ENCODE results near the gene YBX2.

YBX2 gene

GRCh38 chr17:7242717-7243452, 51.6 kb downstream of the YBX2 start (continued):
- TF ChIP-seq ZNF776 (tag by site-specific recombination; IDR thresholded peaks at IDR 0.05; ENCODE audit: borderline replicate concordance) (no peak), ZNF677 (tag by site-specific recombination; IDR thresholded peaks at IDR 0.05) (no peak), ZNF184 (tag by site-specific recombination; IDR thresholded peaks at IDR 0.05) (0 out of 2 replicates have a peak, but pooled peaks have one; percentile 23), ZNF555 (tag by site-specific recombination; conservative IDR thresholded peaks at IDR 0.05) (no peak), ZNF133 (tag by site-specific recombination; IDR thresholded peaks at IDR 0.05) (no peak), TCF7L2 (IDR thresholded peaks at IDR 0.05; ENCODE audit: borderline replicate concordance, low read depth, low read length) (no peak), BCL6B (tag by site-specific recombination; IDR thresholded peaks at IDR 0.05) (no peak), SALL2 (tag by site-specific recombination; IDR thresholded peaks at IDR 0.05; ENCODE audit: borderline replicate concordance) (no peak; the same call in 1 of the 2 replicates), IKZF3 (tag by site-specific recombination; IDR thresholded peaks at IDR 0.05) (peak; percentile 60; the same call in 1 of the 2 replicates), ZFHX2 (tag by site-specific recombination; conservative IDR thresholded peaks at IDR 0.05) (peak; percentile 90), ZNF654 (tag by site-specific recombination; IDR thresholded peaks at IDR 0.05; ENCODE audit: low read depth) (0 out of 2 replicates have a peak, but pooled peaks have one; percentile 9), ZBTB17 (tag by site-specific recombination; IDR thresholded peaks at IDR 0.05) (peak; percentile 74), ZNF544 (tag by site-specific recombination; IDR thresholded peaks at IDR 0.05) (no peak), ZBTB7A (tag by site-specific recombination; IDR thresholded peaks at IDR 0.05; ENCODE audit: low read depth) (peak; percentile 94), ZNF747 (tag by site-specific recombination; IDR thresholded peaks at IDR 0.05) (no peak), ZNF785 (tag by site-specific recombination; IDR thresholded peaks at IDR 0.05) (0 out of 2 replicates have a peak, but pooled peaks have one; percentile 48), GLI4 (tag by site-specific recombination; IDR thresholded peaks at IDR 0.05) (peak; percentile 93), ZNF621 (tag by site-specific recombination; IDR thresholded peaks at IDR 0.05) (no peak), GLIS1 (tag by site-specific recombination; IDR thresholded peaks at IDR 0.05) (peak; percentile 84), ZNF792 (tag by site-specific recombination; IDR thresholded peaks at IDR 0.05) (no peak), ZBTB1 (tag by site-specific recombination; IDR thresholded peaks at IDR 0.05) (peak; percentile 50; the same call in 1 of the 2 replicates), ZNF404 (tag by site-specific recombination; IDR thresholded peaks at IDR 0.05) (no peak), ZNF626 (tag by site-specific recombination; IDR thresholded peaks at IDR 0.05) (no peak), ZNF76 (tag by site-specific recombination; IDR thresholded peaks at IDR 0.05; ENCODE audit: borderline replicate concordance, low read depth) (peak; percentile 83)
- TF ChIP-seq, protein P1, sequence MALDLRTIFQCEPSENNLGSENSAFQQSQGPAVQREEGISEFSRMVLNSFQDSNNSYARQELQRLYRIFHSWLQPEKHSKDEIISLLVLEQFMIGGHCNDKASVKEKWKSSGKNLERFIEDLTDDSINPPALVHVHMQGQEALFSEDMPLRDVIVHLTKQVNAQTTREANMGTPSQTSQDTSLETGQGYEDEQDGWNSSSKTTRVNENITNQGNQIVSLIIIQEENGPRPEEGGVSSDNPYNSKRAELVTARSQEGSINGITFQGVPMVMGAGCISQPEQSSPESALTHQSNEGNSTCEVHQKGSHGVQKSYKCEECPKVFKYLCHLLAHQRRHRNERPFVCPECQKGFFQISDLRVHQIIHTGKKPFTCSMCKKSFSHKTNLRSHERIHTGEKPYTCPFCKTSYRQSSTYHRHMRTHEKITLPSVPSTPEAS (tag by site-specific recombination; IDR thresholded peaks at IDR 0.05): peak; percentile 60
- TF ChIP-seq, protein P2, sequence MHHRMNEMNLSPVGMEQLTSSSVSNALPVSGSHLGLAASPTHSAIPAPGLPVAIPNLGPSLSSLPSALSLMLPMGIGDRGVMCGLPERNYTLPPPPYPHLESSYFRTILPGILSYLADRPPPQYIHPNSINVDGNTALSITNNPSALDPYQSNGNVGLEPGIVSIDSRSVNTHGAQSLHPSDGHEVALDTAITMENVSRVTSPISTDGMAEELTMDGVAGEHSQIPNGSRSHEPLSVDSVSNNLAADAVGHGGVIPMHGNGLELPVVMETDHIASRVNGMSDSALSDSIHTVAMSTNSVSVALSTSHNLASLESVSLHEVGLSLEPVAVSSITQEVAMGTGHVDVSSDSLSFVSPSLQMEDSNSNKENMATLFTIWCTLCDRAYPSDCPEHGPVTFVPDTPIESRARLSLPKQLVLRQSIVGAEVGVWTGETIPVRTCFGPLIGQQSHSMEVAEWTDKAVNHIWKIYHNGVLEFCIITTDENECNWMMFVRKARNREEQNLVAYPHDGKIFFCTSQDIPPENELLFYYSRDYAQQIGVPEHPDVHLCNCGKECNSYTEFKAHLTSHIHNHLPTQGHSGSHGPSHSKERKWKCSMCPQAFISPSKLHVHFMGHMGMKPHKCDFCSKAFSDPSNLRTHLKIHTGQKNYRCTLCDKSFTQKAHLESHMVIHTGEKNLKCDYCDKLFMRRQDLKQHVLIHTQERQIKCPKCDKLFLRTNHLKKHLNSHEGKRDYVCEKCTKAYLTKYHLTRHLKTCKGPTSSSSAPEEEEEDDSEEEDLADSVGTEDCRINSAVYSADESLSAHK (tag by site-specific recombination; IDR thresholded peaks at IDR 0.05): peak; percentile 77; the same call in 1 of the 2 replicates
- TF ChIP-seq, protein P3, sequence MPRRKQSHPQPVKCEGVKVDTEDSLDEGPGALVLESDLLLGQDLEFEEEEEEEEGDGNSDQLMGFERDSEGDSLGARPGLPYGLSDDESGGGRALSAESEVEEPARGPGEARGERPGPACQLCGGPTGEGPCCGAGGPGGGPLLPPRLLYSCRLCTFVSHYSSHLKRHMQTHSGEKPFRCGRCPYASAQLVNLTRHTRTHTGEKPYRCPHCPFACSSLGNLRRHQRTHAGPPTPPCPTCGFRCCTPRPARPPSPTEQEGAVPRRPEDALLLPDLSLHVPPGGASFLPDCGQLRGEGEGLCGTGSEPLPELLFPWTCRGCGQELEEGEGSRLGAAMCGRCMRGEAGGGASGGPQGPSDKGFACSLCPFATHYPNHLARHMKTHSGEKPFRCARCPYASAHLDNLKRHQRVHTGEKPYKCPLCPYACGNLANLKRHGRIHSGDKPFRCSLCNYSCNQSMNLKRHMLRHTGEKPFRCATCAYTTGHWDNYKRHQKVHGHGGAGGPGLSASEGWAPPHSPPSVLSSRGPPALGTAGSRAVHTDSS (tag by site-specific recombination; IDR thresholded peaks at IDR 0.05): peak; percentile 71
- TF ChIP-seq, protein P4, sequence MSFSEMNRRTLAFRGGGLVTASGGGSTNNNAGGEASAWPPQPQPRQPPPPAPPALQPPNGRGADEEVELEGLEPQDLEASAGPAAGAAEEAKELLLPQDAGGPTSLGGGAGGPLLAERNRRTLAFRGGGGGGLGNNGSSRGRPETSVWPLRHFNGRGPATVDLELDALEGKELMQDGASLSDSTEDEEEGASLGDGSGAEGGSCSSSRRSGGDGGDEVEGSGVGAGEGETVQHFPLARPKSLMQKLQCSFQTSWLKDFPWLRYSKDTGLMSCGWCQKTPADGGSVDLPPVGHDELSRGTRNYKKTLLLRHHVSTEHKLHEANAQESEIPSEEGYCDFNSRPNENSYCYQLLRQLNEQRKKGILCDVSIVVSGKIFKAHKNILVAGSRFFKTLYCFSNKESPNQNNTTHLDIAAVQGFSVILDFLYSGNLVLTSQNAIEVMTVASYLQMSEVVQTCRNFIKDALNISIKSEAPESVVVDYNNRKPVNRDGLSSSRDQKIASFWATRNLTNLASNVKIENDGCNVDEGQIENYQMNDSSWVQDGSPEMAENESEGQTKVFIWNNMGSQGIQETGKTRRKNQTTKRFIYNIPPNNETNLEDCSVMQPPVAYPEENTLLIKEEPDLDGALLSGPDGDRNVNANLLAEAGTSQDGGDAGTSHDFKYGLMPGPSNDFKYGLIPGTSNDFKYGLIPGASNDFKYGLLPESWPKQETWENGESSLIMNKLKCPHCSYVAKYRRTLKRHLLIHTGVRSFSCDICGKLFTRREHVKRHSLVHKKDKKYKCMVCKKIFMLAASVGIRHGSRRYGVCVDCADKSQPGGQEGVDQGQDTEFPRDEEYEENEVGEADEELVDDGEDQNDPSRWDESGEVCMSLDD (tag by site-specific recombination; IDR thresholded peaks at IDR 0.05): peak; percentile 88
- TF ChIP-seq, protein P5, sequence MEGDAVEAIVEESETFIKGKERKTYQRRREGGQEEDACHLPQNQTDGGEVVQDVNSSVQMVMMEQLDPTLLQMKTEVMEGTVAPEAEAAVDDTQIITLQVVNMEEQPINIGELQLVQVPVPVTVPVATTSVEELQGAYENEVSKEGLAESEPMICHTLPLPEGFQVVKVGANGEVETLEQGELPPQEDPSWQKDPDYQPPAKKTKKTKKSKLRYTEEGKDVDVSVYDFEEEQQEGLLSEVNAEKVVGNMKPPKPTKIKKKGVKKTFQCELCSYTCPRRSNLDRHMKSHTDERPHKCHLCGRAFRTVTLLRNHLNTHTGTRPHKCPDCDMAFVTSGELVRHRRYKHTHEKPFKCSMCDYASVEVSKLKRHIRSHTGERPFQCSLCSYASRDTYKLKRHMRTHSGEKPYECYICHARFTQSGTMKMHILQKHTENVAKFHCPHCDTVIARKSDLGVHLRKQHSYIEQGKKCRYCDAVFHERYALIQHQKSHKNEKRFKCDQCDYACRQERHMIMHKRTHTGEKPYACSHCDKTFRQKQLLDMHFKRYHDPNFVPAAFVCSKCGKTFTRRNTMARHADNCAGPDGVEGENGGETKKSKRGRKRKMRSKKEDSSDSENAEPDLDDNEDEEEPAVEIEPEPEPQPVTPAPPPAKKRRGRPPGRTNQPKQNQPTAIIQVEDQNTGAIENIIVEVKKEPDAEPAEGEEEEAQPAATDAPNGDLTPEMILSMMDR (tag by site-specific recombination; IDR thresholded peaks at IDR 0.05): peak; percentile 78

Measured in HEK293 (cell line).